Fibroblast of mammary gland (primary cell): Measurements from ENCODE around the gene MSH3.

Experiments
- DNase-seq: peaks from one replicate; pipeline ENCODE4 v3.0.0-alpha.2; 2010; ENCODE audit warnings: low read depth
- H3K4me3 ChIP-seq: 2 replicates; pipeline ENCODE4 v1.5.1; 2011; ENCODE audit warnings: low read depth, mild to moderate bottlenecking, low read length, moderate library complexity; ENCODE audit not compliant: control insufficient read depth
- CTCF ChIP-seq: conservative IDR thresholded peaks from 2 replicates; pipeline ENCODE4 v1.5.1; 2011; ENCODE audit warnings: low read depth, low read length, inconsistent platforms; ENCODE audit not compliant: control insufficient read depth, insufficient read depth

Gene MSH3

GRCh38 chr5:80618438-80618837, 36.0 kb upstream of the MSH3 start:
- no peak for TF ChIP-seq CTCF
- no peak for DNase-seq
- H3K4me3 ChIP-seq: no peak overlapping the region

GRCh38 chr5:80619086-80619485, 35.4 kb upstream of the MSH3 start:
- no peak for TF ChIP-seq CTCF
- H3K4me3 ChIP-seq: no peak overlapping the region
- DNase-seq: no peak

GRCh38 chr5:80620211-80620610, 34.2 kb upstream of the MSH3 start:
- H3K4me3 ChIP-seq: no peak overlapping the region
- no peak for TF ChIP-seq CTCF
- peak; percentile 4 for DNase-seq

GRCh38 chr5:80622756-80623155, 31.7 kb upstream of the MSH3 start:
- no peak overlapping the region for H3K4me3 ChIP-seq
- no peak for TF ChIP-seq CTCF
- no peak for DNase-seq

GRCh38 chr5:80623999-80624398, 30.5 kb upstream of the MSH3 start:
- DNase-seq: no peak
- TF ChIP-seq CTCF: no peak
- H3K4me3 ChIP-seq: no peak overlapping the region

GRCh38 chr5:80625230-80625629, 29.2 kb upstream of the MSH3 start:
- DNase-seq: no peak
- TF ChIP-seq CTCF: no peak

GRCh38 chr5:80629281-80629680, 25.2 kb upstream of the MSH3 start:
- H3K4me3 ChIP-seq: no peak overlapping the region
- no peak for DNase-seq
- TF ChIP-seq CTCF: no peak

More at GRCh38 chr5:80625230-80625629, 29.2 kb upstream of the MSH3 start:
- no peak overlapping the region for H3K4me3 ChIP-seq
